NT2/D1 (cell line): ENCODE data around the gene INHBB.

ENCODE experiments used
- SUZ12 ChIP-seq: IDR thresholded peaks from 2 replicates; pipeline ENCODE4 v1.6.1; 2011; ENCODE audit not compliant: insufficient read length, insufficient read depth; ENCODE audit errors: extremely low read depth
- YY1 ChIP-seq: IDR thresholded peaks from 2 replicates; pipeline ENCODE4 v1.6.1; 2011; ENCODE audit not compliant: insufficient read length, insufficient read depth

DNA sequence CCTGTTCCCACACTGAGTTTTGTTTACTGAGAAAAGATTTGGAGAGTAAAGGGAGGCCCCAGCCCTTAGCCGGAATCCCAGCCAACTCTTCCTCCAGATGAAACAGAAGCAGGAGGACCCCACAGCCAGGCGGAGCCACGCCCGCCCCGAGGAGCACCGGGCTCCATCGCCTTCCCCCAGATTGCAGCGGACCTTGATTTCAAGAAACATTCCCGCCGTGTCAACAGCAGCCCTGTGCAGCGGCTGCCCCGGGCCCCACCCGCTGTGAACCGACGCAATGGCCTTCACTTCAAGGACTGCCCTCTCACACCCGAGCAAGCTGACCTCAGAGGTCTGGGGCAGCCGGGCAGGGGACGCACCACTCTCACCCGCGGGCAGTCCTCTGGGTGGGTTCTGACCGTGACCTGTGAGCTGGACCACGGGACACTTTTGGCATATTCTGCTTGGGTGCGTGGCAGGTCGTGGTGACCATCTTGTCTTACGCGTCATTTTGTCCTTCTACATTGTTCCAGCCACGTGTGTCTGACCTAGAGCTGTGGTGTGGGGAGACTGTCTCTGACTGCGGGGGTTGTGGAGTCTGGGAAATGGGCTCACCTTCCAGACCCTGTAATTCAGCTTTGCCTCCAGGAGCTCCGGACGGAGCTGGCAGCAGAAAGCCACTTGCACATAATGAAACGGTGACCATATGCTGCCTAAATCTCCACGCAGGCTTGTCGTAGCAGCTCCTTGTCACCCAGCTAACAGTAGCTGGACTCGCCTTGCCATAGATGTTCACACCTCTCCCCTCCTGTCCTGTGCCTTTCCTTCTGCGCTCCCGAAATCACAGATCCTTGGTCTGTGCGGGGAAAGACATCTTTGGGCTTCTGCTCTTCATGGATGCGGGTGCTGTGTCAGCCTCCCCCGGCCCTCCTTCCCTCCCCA, 32.0 kb upstream of the INHBB start:
- TF ChIP-seq YY1 (no peak), SUZ12 (no peak)
